Measurements from ENCODE around the gene EIF4H.

GRCh38 chr7:74164985-74165456 lies 9.1 kb upstream of the EIF4H start:
- no peak for TF ChIP-seq POLR2A (IDR thresholded peaks at IDR 0.05)
- peak; percentile 33 to 49 (median 49) for TF ChIP-seq CTCF (IDR thresholded peaks at IDR 0.05)
